KMS-11 (cell line): ENCODE measurements around the gene DIO2.

ENCODE experiments used
- H2AFZ ChIP-seq: fragments of 200-600 bp; sonication (generic); 2 replicates; pipeline ENCODE4 v1.6.1; 2016; ENCODE audit warnings: antibody characterized with exemption, mixed run types, low read depth
- H3K27ac ChIP-seq: fragments of 200-600 bp; sonication (generic); 2 replicates; pipeline ENCODE4 v1.6.1; 2016; ENCODE audit warnings: mild to moderate bottlenecking, mixed run types
- H3K27me3 ChIP-seq: fragments of 200-600 bp; sonication (generic); 2 replicates; pipeline ENCODE4 v1.6.1; 2017; ENCODE audit warnings: mild to moderate bottlenecking, low read depth, mixed run types, moderate library complexity; ENCODE audit not compliant: insufficient read depth
- H3K36me3 ChIP-seq: fragments of 200-600 bp; sonication (generic); 2 replicates; pipeline ENCODE4 v1.6.1; 2017; ENCODE audit warnings: mild to moderate bottlenecking, mixed run types; ENCODE audit not compliant: insufficient read depth
- H3K4me1 ChIP-seq: fragments of 200-600 bp; sonication (generic); 2 replicates; pipeline ENCODE4 v1.6.1; 2016; ENCODE audit warnings: mild to moderate bottlenecking, low read depth, mixed run types; ENCODE audit not compliant: poor library complexity, severe bottlenecking
- H3K4me2 ChIP-seq: fragments of 200-600 bp; sonication (generic); 2 replicates; pipeline ENCODE4 v1.7.0; 2016; ENCODE audit warnings: mild to moderate bottlenecking, mixed run types
- H3K4me3 ChIP-seq: fragments of 200-600 bp; sonication (generic); IDR thresholded peaks from 2 replicates; pipeline ENCODE4 v1.6.1; 2017; ENCODE audit warnings: low read depth, low read length, mixed read lengths; ENCODE audit not compliant: insufficient read depth
- H3K79me2 ChIP-seq: fragments of 200-600 bp; sonication (generic); 2 replicates; pipeline ENCODE4 v1.6.1; 2016; ENCODE audit warnings: low read depth, mixed run types; ENCODE audit not compliant: insufficient read depth
- H3K9ac ChIP-seq: fragments of 200-600 bp; sonication (generic); 2 replicates; pipeline ENCODE4 v1.6.1; 2016; ENCODE audit warnings: mild to moderate bottlenecking, mixed run types
- H4K20me1 ChIP-seq: fragments of 200-600 bp; sonication (generic); 2 replicates; pipeline ENCODE4 v1.6.1; 2016; ENCODE audit warnings: mild to moderate bottlenecking, mixed run types; ENCODE audit not compliant: insufficient read depth
- TF ChIP-seq, protein P1 (sequence below): fragments of 200-600 bp; sonication (generic); conservative IDR thresholded peaks from 2 replicates; pipeline ENCODE4 v1.6.1; 2017; ENCODE audit warnings: low read depth, mild to moderate bottlenecking, antibody characterized with exemption, low read length, moderate library complexity, mixed read lengths

The DIO2 gene

DNA sequence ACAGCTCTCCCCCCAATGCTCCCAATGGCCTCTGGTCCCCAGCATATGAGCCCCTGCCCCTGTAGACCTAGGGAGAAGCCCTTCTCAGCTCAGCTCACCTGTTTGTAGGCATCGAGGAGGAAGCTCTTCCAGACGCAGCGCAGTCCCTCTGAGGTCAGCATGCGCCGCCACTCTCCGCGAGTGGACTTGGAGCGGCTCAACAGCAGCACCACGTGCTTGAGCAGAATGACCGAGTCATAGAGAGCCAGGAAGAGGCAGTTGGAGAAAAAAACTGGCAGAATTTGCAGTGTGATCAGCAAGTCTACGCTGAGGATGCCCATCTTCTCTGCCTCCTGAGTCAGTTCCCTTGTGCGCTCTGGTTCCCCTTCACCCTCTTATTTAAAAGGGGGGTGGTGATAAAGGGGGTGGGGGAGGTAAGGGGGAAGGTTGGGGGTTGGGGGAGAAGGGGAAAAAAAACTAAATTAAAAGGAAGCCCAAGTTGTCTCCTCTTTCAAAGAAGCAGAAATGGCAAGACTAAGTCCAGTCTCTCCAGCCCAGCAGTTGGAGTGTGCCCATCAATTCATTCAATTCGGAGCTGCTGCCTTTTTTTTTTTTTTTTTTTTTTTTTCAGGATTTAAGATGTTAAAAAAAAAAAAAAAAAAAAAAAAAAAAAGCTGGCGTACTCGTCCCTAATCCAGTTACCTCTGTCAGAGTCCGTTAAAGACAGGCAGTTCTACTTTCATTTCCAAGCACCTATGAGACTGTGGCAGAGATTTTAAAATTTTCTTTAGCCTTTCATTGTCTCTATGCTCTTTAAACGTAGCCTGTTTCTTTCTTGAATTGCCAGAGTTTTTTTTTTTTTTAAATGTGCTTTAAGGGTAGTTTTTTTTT, at the start of gene DIO2:
DIO2 (minus strand) TSS at position 352 of the 870 bp plus-strand sequence; CDS start at position 320, 32 bp downstream.
- no peaks in the 10 kb centered on the region for H3K4me1 ChIP-seq
- no peak within 1 kb of the TSS for H3K27ac ChIP-seq
- H3K79me2 ChIP-seq: no peaks in the 10 kb centered on the region
- no peak within 1 kb of the TSS for H3K4me3 ChIP-seq
- no peaks in the 10 kb centered on the region for H3K27me3 ChIP-seq
- no peak within 1 kb of the TSS for H3K4me2 ChIP-seq
- no peaks in the 10 kb centered on the region for H3K36me3 ChIP-seq
- no peak within 1 kb of the TSS for H3K9ac ChIP-seq
- H4K20me1 ChIP-seq: no peaks in the 10 kb centered on the region
- TF ChIP-seq, protein P1, sequence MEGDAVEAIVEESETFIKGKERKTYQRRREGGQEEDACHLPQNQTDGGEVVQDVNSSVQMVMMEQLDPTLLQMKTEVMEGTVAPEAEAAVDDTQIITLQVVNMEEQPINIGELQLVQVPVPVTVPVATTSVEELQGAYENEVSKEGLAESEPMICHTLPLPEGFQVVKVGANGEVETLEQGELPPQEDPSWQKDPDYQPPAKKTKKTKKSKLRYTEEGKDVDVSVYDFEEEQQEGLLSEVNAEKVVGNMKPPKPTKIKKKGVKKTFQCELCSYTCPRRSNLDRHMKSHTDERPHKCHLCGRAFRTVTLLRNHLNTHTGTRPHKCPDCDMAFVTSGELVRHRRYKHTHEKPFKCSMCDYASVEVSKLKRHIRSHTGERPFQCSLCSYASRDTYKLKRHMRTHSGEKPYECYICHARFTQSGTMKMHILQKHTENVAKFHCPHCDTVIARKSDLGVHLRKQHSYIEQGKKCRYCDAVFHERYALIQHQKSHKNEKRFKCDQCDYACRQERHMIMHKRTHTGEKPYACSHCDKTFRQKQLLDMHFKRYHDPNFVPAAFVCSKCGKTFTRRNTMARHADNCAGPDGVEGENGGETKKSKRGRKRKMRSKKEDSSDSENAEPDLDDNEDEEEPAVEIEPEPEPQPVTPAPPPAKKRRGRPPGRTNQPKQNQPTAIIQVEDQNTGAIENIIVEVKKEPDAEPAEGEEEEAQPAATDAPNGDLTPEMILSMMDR: no peak
- no peak within 1 kb of the TSS for H2AFZ ChIP-seq

DNA sequence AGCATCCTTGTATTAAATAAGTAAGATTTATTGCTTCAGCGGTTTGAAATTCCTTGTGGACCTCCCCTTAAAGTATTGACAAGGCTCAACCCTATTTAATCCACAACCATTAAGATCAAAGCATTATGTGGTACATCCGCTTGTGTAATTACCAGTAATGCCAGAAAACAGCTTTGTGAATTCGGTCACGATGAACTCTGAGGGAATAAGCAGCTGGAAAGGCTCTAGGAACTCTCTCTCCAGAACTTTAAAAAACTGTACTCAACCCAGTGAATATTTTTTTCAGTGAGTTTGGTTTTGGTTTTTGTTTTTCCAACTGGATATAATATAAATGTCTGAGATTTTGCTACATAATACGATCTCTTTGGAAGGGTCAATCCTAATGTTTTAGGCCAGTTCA, 49.3 kb upstream of the DIO2 start:
- TF ChIP-seq, protein P1: no peak
- H2AFZ ChIP-seq: no peak overlapping the region
- H4K20me1 ChIP-seq: no peaks in the 10 kb centered on the region
- H3K4me3 ChIP-seq: no peak overlapping the region
- no peaks in the 10 kb centered on the region for H3K36me3 ChIP-seq
- H3K4me1 ChIP-seq: no peaks in the 10 kb centered on the region
- no peak overlapping the region for H3K27ac ChIP-seq
- H3K27me3 ChIP-seq: no peaks in the 10 kb centered on the region
- no peak overlapping the region for H3K9ac ChIP-seq
- H3K4me2 ChIP-seq: no peak overlapping the region
- no peaks in the 10 kb centered on the region for H3K79me2 ChIP-seq

- H3K36me3 ChIP-seq: no peaks in the 10 kb centered on the region
- TF ChIP-seq, protein P1: no peak
- H3K79me2 ChIP-seq: no peaks in the 10 kb centered on the region
- H3K4me1 ChIP-seq: no peaks in the 10 kb centered on the region
- H3K4me3 ChIP-seq: no peak overlapping the region
- H3K27ac ChIP-seq: no peak overlapping the region
- no peak overlapping the region for H3K9ac ChIP-seq
- H3K27me3 ChIP-seq: no peaks in the 10 kb centered on the region
- no peak overlapping the region for H3K4me2 ChIP-seq
- H4K20me1 ChIP-seq: no peaks in the 10 kb centered on the region
- no peak overlapping the region for H2AFZ ChIP-seq
Observed at GRCh38 chr14:80239631-80240030, 28.3 kb upstream of the DIO2 start.

DNA sequence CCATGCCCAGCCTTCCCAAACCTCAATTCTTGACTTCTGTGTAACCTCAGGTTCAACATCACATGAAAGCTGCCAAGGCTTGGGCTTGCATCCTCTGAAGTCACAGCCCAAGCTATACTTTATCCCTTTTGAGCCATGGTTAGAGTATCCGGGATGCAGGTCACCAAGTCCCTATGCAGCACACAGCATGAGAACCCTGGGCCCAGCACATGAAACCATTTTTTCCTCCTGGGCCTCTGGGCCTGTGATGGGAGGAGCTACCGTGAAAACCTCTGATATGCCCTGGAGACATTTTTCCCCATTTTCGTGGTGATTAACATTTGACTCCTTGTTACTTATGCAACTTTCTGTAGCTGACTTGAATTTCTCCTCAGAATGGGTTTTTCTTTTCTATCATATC, 25.8 kb upstream of the DIO2 start:
- Histone ChIP-seq H3K27me3 (no peaks in the 10 kb centered on the region), H3K27ac (no peak overlapping the region), H3K79me2 (no peaks in the 10 kb centered on the region), H3K4me1 (no peaks in the 10 kb centered on the region), H3K9ac (no peak overlapping the region), H3K4me3 (no peak overlapping the region), H3K4me2 (no peak overlapping the region), H4K20me1 (no peaks in the 10 kb centered on the region), H2AFZ (no peak overlapping the region), H3K36me3 (no peaks in the 10 kb centered on the region)
- TF ChIP-seq, protein P1: no peak
